HCT116 (cell line): ENCODE measurements around the gene CIC. TPM values are rescaled to one million over a fixed set of nuclear protein-coding genes. Genes with fewer than 3 reads are reported as not detected.

ENCODE experiments used
- ATAC-seq: fragments of 200-7000 bp; cut with Tn5 transposase; 2 replicates; pipeline ENCODE4 v1.9.1; 2020; ENCODE audit warnings: mild to moderate bottlenecking, moderate library complexity
- BruUV-seq: library from RNA; stranded (reverse); fragments of 400-500 nt; replicated peaks from 2 replicates; lab custom pipeline; 2021; lab: Mats Ljungman, UMichigan
- CTCF ChIA-PET: fragments of 300-600 bp; sonication (Branson Sonifier 250); formaldehyde crosslinking; loops from one replicate; lab custom pipeline; 2021; ENCODE audit warnings: antibody characterized with exemption; lab: Charles Lee
- POLR2A ChIA-PET: fragments of 300-600, 350-600 bp; sonication (Branson Sonifier 250); formaldehyde crosslinking; loops from one replicate; lab custom pipeline; 2021; ENCODE audit warnings: antibody characterized with exemption; lab: Charles Lee
- RAD21 ChIA-PET, 2 experiments: fragments of 300-600 bp; sonication (Branson Sonifier 250); formaldehyde crosslinking; loops; one replicate each; lab custom pipeline; 2023; ENCODE audit warnings: low total read pairs in 2 of 2; ENCODE audit not compliant: uncharacterized antibody in 2 of 2, unreplicated experiment in 2 of 2, low non-redundant PET in 1 of 2; lab: Charles Lee
- DNase-seq: peaks from one replicate; pipeline ENCODE4 v3.0.0-alpha.2; 2010; ENCODE audit warnings: low read depth, low spot score
- H2AFZ ChIP-seq: fragments of 200-600 bp; shearing (Covaris generic), sonication (generic); 2 replicates; pipeline ENCODE4 v1.6.1; 2017; ENCODE audit warnings: low read depth, mixed run types, mixed read lengths, antibody characterized with exemption, low read length; ENCODE audit not compliant: poor library complexity, severe bottlenecking
- H3K27ac ChIP-seq: 2 replicates; pipeline ENCODE4 v1.5.1; 2012; ENCODE audit warnings: low read depth, low read length
- H3K27me3 ChIP-seq: fragments of 200-600 bp; sonication (generic); 2 replicates; pipeline ENCODE4 v1.6.1; 2016; ENCODE audit warnings: mixed run types, low read length, mixed read lengths; ENCODE audit not compliant: insufficient read depth
- H3K36me3 ChIP-seq, 2 experiments: fragments of 200-500 bp in 1 of 2; fragments of 200-600 bp in 1 of 2; sonication (Bioruptor generic) in 1 of 2; sonication (generic) in 1 of 2; 2 replicates each; pipeline versions ENCODE4 v1.5.1 to v1.6.1; 2014 to 2016; ENCODE audit warnings: low read length in 2 of 2, inconsistent platforms in 1 of 2, mixed read lengths in 1 of 2, mixed run types in 1 of 2; ENCODE audit not compliant: insufficient read depth in 2 of 2, control insufficient read depth in 1 of 2
- H3K4me1 ChIP-seq, 2 experiments: fragments of 200-600 bp in 1 of 2; sonication (generic) in 1 of 2; 2 replicates each; pipeline versions ENCODE4 v1.5.1 to v1.6.1; 2012 to 2017; ENCODE audit warnings: low read length in 2 of 2, inconsistent platforms in 1 of 2, mild to moderate bottlenecking in 1 of 2, mixed read lengths in 1 of 2, mixed run types in 1 of 2, moderate library complexity in 1 of 2; ENCODE audit not compliant: insufficient read depth in 2 of 2, control insufficient read depth in 1 of 2
- H3K4me2 ChIP-seq: fragments of 200-600 bp; sonication (generic); 2 replicates; pipeline ENCODE4 v1.6.1; 2017; ENCODE audit warnings: mixed run types, low read length, mixed read lengths
- H3K4me3 ChIP-seq, 2 experiments: fragments of 200-600 bp in 1 of 2; sonication (generic) in 1 of 2; replicated peaks in 1 of 2; 2 replicates each; pipeline ENCODE4 v1.5.1; 2011 to 2016; ENCODE audit warnings: low read length in 2 of 2, control low read depth in 1 of 2, low read depth in 1 of 2, mild to moderate bottlenecking in 1 of 2, mixed read lengths in 1 of 2, mixed run types in 1 of 2
- H3K79me2 ChIP-seq: fragments of 200-600 bp; sonication (generic); 2 replicates; pipeline ENCODE4 v1.6.1; 2017; ENCODE audit warnings: mild to moderate bottlenecking, mixed run types, low read length, moderate library complexity, mixed read lengths; ENCODE audit not compliant: insufficient read depth
- H3K9ac ChIP-seq: fragments of 200-600 bp; sonication (generic); 2 replicates; pipeline ENCODE4 v1.6.1; 2016; ENCODE audit warnings: low read length, mixed read lengths
- H3K9me2 ChIP-seq: fragments of 200-600 bp; sonication (generic), shearing (Covaris generic); 2 replicates; pipeline ENCODE4 v1.6.1; 2017; ENCODE audit warnings: mixed run types, mild to moderate bottlenecking, moderate library complexity; ENCODE audit not compliant: insufficient read depth
- H3K9me3 ChIP-seq, 2 experiments: fragments of 200-500 bp in 1 of 2; fragments of 200-600 bp in 1 of 2; sonication (Bioruptor generic) in 1 of 2; sonication (generic) in 1 of 2; 2 replicates each; pipeline ENCODE4 v1.6.1; 2014 to 2017; ENCODE audit warnings: low read length in 2 of 2, mixed read lengths in 2 of 2, inconsistent platforms in 1 of 2, low read depth in 1 of 2, mild to moderate bottlenecking in 1 of 2, mixed run types in 1 of 2, moderate library complexity in 1 of 2; ENCODE audit not compliant: control insufficient read depth in 1 of 2, insufficient read depth in 1 of 2
- H4K20me1 ChIP-seq: fragments of 200-600 bp; sonication (generic), shearing (Covaris generic); 2 replicates; pipeline ENCODE4 v1.6.1; 2017; ENCODE audit warnings: mixed run types, mild to moderate bottlenecking, moderate library complexity; ENCODE audit not compliant: insufficient read depth
- CBX3 ChIP-seq: IDR thresholded peaks from 2 replicates; pipeline ENCODE4 v1.6.1; 2012; ENCODE audit warnings: low read depth
- CTCF ChIP-seq, 3 experiments: fragments of 200-600 bp in 1 of 3; sonication (generic) in 1 of 3; IDR thresholded peaks in 2 of 3; conservative IDR thresholded peaks in 1 of 3; 2 replicates each; pipeline ENCODE4 v1.5.1; 2012 to 2017; ENCODE audit warnings: low read depth in 2 of 3, low read length in 2 of 3, antibody characterized with exemption in 1 of 3, borderline replicate concordance in 1 of 3, control low read depth in 1 of 3, mild to moderate bottlenecking in 1 of 3, mixed read lengths in 1 of 3, mixed run types in 1 of 3, moderate library complexity in 1 of 3; ENCODE audit not compliant: insufficient read depth in 1 of 3
- EGR1 ChIP-seq: IDR thresholded peaks from 2 replicates; pipeline ENCODE4 v1.6.1; 2012; ENCODE audit warnings: low read depth
- EZH2phosphoT487 ChIP-seq: fragments of 200-600 bp; IDR thresholded peaks from 2 replicates; pipeline ENCODE4 v1.6.1; 2018; ENCODE audit warnings: antibody characterized with exemption, borderline replicate concordance
- FOSL1 ChIP-seq: IDR thresholded peaks from 2 replicates; pipeline ENCODE4 v1.6.1; 2012; ENCODE audit warnings: low read depth
- JUND ChIP-seq: IDR thresholded peaks from 2 replicates; pipeline ENCODE4 v1.6.1; 2012
- POLR2AphosphoS5 ChIP-seq: IDR thresholded peaks from 2 replicates; pipeline ENCODE4 v1.6.1; 2011; ENCODE audit warnings: mild to moderate bottlenecking, low read depth, low read length, moderate library complexity
- RAD21 ChIP-seq: IDR thresholded peaks from 2 replicates; pipeline ENCODE4 v1.6.1; 2012; ENCODE audit warnings: low read depth, mild to moderate bottlenecking
- TCF7L2 ChIP-seq: IDR thresholded peaks from 2 replicates; pipeline ENCODE4 v1.7.0; 2011; ENCODE audit warnings: borderline replicate concordance, inconsistent platforms; ENCODE audit not compliant: insufficient read depth, insufficient read length; ENCODE audit errors: extremely low read depth
- YY1 ChIP-seq: IDR thresholded peaks from 2 replicates; pipeline ENCODE4 v1.6.1; 2011; ENCODE audit warnings: low read length, low read depth, moderate library complexity, mild to moderate bottlenecking; ENCODE audit not compliant: insufficient replicate concordance; ENCODE audit errors: extremely low read depth
- ZBTB33 ChIP-seq: IDR thresholded peaks from 2 replicates; pipeline ENCODE4 v1.6.1; 2011; ENCODE audit warnings: mild to moderate bottlenecking, low read length, moderate library complexity; ENCODE audit not compliant: insufficient replicate concordance; ENCODE audit errors: extremely low read depth
- ZFX ChIP-seq: fragments of 450-650 bp; IDR thresholded peaks from 2 replicates; pipeline ENCODE4 v1.6.1; 2017
- intact Hi-C: fragments of 100-400 bp; cut with micrococcal nuclease; formaldehyde crosslinking; loops from 2 replicates; pipeline ENCODE4 v1.10.0; 2022
- total RNA-seq: library from RNA; stranded (reverse); gene quantifications from one replicate; pipeline ENCODE4 v1.2.1, GENCODE V29; 2021; ENCODE audit not compliant: unreplicated experiment

Gene CIC
- total RNA-seq, 1 experiment from 2014 or later: 52.0 TPM

GRCh38 chr19:42295831-42296525 lies 26.9 kb downstream of the CIC start:
- intact Hi-C loops: loop anchor here (2.0 kb wide), 1 partner anchor 49 kb away; no protein-coding TSS in a partner anchor
- no peak overlapping the region for H3K4me3 ChIP-seq
- peak; percentile 42 for TF ChIP-seq POLR2AphosphoS5
- TF ChIP-seq YY1: no peak
- no peak for TF ChIP-seq CBX3
- peak; percentile 85 to 99 (median 96) for TF ChIP-seq CTCF (IDR thresholded peaks at IDR 0.05 in 2 of 3, conservative IDR thresholded peaks at IDR 0.05 in 1 of 3; ENCODE audit: borderline replicate concordance in 1 of 3, insufficient read depth in 1 of 3, low read depth in 2 of 3, low read length in 2 of 3)
- TF ChIP-seq EZH2phosphoT487: no peak
- TF ChIP-seq TCF7L2: no peak
- no peak for TF ChIP-seq ZFX
- no peak for TF ChIP-seq JUND
- TF ChIP-seq EGR1: no peak
- no peak for TF ChIP-seq FOSL1
- no peak for TF ChIP-seq ZBTB33
- TF ChIP-seq RAD21: peak; percentile 77
- no peaks in the 10 kb centered on the region for H3K9me2 ChIP-seq
- H3K27ac ChIP-seq: peak overlapping the region; percentile 52
- peak; percentile 85 for ATAC-seq
- RAD21 ChIA-PET: no interaction called here
- POLR2A ChIA-PET: interaction anchor here (0.6 kb wide), 1 partner anchor 1683 kb away, joined by 4 read pairs; no protein-coding TSS in a partner anchor
- no peaks in the 10 kb centered on the region for H4K20me1 ChIP-seq
- no peak overlapping the region for H3K9ac ChIP-seq
- H3K79me2 ChIP-seq: no peaks in the 10 kb centered on the region
- H3K27me3 ChIP-seq: no peaks in the 10 kb centered on the region
- peaks cover 4 to 11% of the 10 kb centered on the region in 2 experiments; a peak in 3 of 4 replicates for H3K36me3 ChIP-seq
- H3K9me3 ChIP-seq: no peaks in the 10 kb centered on the region
- no peak overlapping the region for H3K4me2 ChIP-seq
- no TSS peak for BruUV-seq
- peaks cover 19 to 27% of the 10 kb centered on the region in 2 experiments for H3K4me1 ChIP-seq
- DNase-seq: peak; percentile 61
- no peak overlapping the region for H2AFZ ChIP-seq
- CTCF ChIA-PET: interaction anchor here (1.0 to 3.0 kb wide), 5 partner anchors 16 to 163 kb away, joined by 3 to 26 read pairs (median 6); partner anchors contain the start of gene POU2F2
